IPS-18a (cell line): Measurements from ENCODE around the gene ZBTB39.

Experiments
- H3K27ac ChIP-seq: one replicate; pipeline ENCODE4 v1.5.1; 2013; ENCODE audit warnings: low read length
- H3K27me3 ChIP-seq: one replicate; pipeline ENCODE4 v1.6.1; 2013; ENCODE audit warnings: mild to moderate bottlenecking, low read length; ENCODE audit not compliant: control insufficient read depth, insufficient read depth
- H3K36me3 ChIP-seq: one replicate; pipeline ENCODE4 v1.6.1; 2013; ENCODE audit warnings: low read depth, low read length; ENCODE audit not compliant: control insufficient read depth
- H3K4me1 ChIP-seq: one replicate; pipeline ENCODE4 v1.6.1; 2013; ENCODE audit warnings: low read depth, low read length; ENCODE audit not compliant: control insufficient read depth
- H3K4me3 ChIP-seq: one replicate; pipeline ENCODE4 v1.5.1; 2013; ENCODE audit warnings: low read length
- H3K9ac ChIP-seq: one replicate; pipeline ENCODE4 v1.6.1; 2013; ENCODE audit warnings: mild to moderate bottlenecking, low read length, moderate library complexity
- H3K9me3 ChIP-seq: one replicate; pipeline ENCODE4 v1.6.1; 2013; ENCODE audit warnings: low read depth, low read length; ENCODE audit not compliant: control insufficient read depth

Gene ZBTB39

DNA sequence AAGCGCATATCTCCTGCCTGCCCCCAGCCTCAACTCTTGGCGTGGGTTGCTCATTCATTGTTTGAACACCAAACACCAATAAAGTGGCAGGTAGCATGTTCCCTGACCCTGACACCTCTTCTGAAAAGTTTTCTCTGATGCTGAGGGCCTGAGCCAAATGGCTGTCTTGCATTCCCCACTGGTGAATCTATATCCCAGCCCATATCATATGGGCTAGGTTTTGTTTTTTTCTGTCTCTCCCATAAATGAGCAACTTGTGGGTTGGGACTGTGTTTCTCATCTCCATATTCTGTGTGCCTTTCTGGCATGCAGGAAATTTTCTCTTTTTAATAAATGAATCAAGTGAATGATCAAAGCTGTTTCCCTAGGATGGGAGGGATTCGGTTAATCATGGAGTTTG is 38.5 kb upstream of the ZBTB39 start:
- Histone ChIP-seq H3K36me3 (no peaks in the 10 kb centered on the region), H3K4me1 (no peaks in the 10 kb centered on the region), H3K4me3 (no peak overlapping the region), H3K9me3 (no peaks in the 10 kb centered on the region), H3K9ac (no peak overlapping the region), H3K27ac (no peak overlapping the region), H3K27me3 (no peaks in the 10 kb centered on the region)

- no peaks in the 10 kb centered on the region for H3K9me3 ChIP-seq
- H3K36me3 ChIP-seq = no peaks in the 10 kb centered on the region
- no peaks in the 10 kb centered on the region for H3K4me1 ChIP-seq
- H3K27ac ChIP-seq = no peak overlapping the region
- H3K9ac ChIP-seq = no peak overlapping the region
- no peak overlapping the region for H3K4me3 ChIP-seq
- no peaks in the 10 kb centered on the region for H3K27me3 ChIP-seq
Measured at GRCh38 chr12:57044468-57044867, 38.1 kb upstream of the ZBTB39 start.

DNA sequence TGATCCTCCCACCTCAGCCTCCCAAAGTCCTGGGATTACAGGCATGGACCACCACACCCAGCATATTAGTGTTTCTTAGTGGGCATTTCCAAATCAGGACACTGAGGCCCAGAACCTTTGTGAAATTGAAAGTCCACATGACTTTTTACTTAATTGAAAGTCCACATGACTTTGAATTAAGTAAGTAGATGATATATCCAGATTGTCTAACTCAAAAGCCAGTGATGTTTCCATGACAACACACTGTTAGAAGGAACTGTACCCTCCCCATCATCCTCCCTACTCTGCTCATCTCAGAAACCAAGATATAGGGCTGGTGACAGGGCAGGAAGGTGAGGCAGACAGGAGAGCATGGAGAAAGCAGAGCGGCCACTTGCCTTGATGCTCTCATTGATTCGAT is 36.3 kb upstream of the ZBTB39 start:
- no peak overlapping the region for H3K9ac ChIP-seq
- H3K27me3 ChIP-seq = no peaks in the 10 kb centered on the region

DNA sequence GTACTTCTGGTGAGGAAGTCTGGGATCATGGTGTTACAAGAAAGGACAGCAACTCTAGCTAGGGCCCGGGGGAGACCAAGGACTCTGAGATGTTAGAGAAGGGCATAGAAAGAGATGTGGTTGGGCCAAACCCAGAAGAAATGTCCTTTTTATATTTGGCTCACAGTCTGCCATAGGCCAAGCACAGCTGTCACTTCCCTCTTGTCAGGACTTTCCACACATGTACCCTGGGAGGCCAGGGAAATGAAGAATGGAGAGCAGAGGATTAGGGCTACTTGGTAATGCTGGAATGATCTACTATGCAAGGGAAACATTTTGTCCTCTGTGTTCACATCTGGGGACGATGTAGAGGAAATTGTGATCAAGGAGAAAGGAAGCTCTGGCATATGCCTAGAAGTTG is 34.4 kb upstream of the ZBTB39 start:
- no peaks in the 10 kb centered on the region for H3K27me3 ChIP-seq
- H3K9me3 ChIP-seq = no peaks in the 10 kb centered on the region
- no peak overlapping the region for H3K9ac ChIP-seq
- H3K4me1 ChIP-seq = no peaks in the 10 kb centered on the region
- H3K27ac ChIP-seq = no peak overlapping the region
- no peak overlapping the region for H3K4me3 ChIP-seq
- H3K36me3 ChIP-seq = no peaks in the 10 kb centered on the region

More for the DNA sequence above, 36.3 kb upstream of the ZBTB39 start:
- Histone ChIP-seq H3K9me3 (no peaks in the 10 kb centered on the region), H3K36me3 (no peaks in the 10 kb centered on the region), H3K4me1 (no peaks in the 10 kb centered on the region), H3K4me3 (no peak overlapping the region), H3K27ac (no peak overlapping the region)

- H3K27ac ChIP-seq = no peak overlapping the region
- H3K27me3 ChIP-seq = no peaks in the 10 kb centered on the region
Measured at GRCh38 chr12:57040211-57040610, 33.9 kb upstream of the ZBTB39 start.

DNA sequence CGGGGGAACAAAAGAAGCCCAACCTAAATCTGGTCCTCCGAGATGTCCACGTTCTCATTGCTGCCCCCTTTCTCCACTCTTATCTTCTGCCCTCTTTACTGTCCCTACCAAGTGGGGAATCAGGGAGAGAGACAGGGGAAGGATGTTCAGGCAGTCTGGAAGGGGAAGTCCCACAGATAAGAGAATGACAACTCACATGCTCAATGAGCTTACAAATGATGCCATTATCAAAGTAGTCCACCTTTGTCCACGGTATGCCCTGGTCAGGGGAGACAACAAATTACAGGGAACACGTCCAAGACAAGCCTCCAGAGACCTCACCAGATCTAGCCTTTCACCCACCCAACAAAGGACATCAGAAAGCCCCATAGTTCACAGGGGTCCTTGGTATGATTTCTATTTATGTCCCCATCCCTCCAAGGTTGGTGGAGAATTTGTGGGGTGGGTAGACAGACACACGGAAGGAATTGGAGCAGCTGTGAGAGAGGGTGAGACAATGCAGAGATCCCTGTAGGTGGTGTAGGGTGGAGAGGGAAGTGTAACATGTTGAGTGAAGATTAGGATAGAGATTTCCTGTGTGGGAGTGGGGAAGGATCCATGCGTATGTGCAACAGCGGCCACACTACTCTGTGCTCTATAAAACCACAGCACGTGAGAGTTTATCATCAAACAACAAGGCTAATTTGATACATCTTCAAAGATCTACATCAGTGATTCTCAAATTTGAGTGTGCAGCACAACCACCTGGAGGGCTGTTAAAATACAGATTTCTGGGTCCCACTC is 32.9 kb upstream of the ZBTB39 start:
- Histone ChIP-seq H3K27ac (no peak overlapping the region), H3K27me3 (no peaks in the 10 kb centered on the region), H3K9me3 (no peaks in the 10 kb centered on the region), H3K4me3 (no peak overlapping the region), H3K36me3 (no peaks in the 10 kb centered on the region), H3K4me1 (no peaks in the 10 kb centered on the region), H3K9ac (no peak overlapping the region)

More at GRCh38 chr12:57040211-57040610, 33.9 kb upstream of the ZBTB39 start:
- Histone ChIP-seq H3K4me1 (no peaks in the 10 kb centered on the region), H3K9ac (no peak overlapping the region), H3K36me3 (no peaks in the 10 kb centered on the region), H3K4me3 (no peak overlapping the region), H3K9me3 (no peaks in the 10 kb centered on the region)

GRCh38 chr12:57037264-57037663 is 30.9 kb upstream of the ZBTB39 start:
- Histone ChIP-seq H3K9ac (no peak overlapping the region), H3K27me3 (no peaks in the 10 kb centered on the region), H3K36me3 (no peaks in the 10 kb centered on the region), H3K4me1 (no peaks in the 10 kb centered on the region), H3K27ac (no peak overlapping the region), H3K4me3 (no peak overlapping the region), H3K9me3 (no peaks in the 10 kb centered on the region)

DNA sequence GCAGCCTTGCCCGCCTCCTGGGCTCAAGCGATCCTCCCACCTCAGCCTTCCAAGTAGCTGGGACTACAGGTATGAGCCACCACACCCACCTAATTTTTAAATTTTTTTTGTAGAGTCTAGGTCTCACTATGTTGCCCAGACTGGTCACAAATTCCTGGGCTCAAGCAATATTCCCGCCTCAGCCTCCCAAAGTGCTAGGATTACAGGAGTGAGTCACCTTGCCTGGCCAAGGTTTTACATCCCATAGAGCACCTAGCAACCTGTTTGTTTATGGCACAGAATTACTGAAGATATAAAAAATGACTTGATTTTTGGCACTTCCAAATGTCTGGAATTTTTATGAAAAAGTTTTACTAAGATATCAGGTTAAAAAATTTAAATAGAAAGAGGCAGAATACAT is 27.1 kb upstream of the ZBTB39 start:
- H3K9ac ChIP-seq = no peak overlapping the region
- H3K9me3 ChIP-seq = no peaks in the 10 kb centered on the region
- no peaks in the 10 kb centered on the region for H3K4me1 ChIP-seq
- no peak overlapping the region for H3K4me3 ChIP-seq
- no peak overlapping the region for H3K27ac ChIP-seq
- H3K27me3 ChIP-seq = no peaks in the 10 kb centered on the region
- no peaks in the 10 kb centered on the region for H3K36me3 ChIP-seq

DNA sequence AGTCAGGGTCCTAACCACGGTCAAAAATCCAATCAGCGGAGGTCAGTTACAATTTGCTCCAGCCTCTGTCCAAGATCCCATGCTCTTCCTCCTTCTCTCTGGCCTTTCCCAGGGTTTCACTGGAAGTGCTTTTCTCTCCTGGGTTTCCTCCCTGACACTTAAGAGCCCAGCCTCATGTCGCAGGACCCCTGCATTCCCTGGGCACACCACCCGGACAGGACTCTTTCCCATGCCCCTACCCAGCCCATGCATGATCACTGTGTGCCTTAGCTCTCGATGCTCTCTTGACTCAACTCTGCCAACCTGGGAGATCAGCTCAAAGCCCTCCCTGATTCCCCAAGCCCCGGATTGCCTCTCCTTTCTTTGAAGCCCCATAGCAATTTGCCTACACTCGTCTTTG is 25.4 kb upstream of the ZBTB39 start:
- H3K27me3 ChIP-seq = no peaks in the 10 kb centered on the region
- H3K4me3 ChIP-seq = no peak overlapping the region
- no peaks in the 10 kb centered on the region for H3K9me3 ChIP-seq
- peaks cover 7% of the 10 kb centered on the region for H3K4me1 ChIP-seq
- H3K9ac ChIP-seq = no peak overlapping the region
- H3K27ac ChIP-seq = no peak overlapping the region
- H3K36me3 ChIP-seq = no peaks in the 10 kb centered on the region

- no peaks in the 10 kb centered on the region for H3K27me3 ChIP-seq
- peaks cover 7% of the 10 kb centered on the region for H3K4me1 ChIP-seq
- H3K9ac ChIP-seq = no peak overlapping the region
- no peaks in the 10 kb centered on the region for H3K36me3 ChIP-seq
- H3K4me3 ChIP-seq = no peak overlapping the region
- H3K9me3 ChIP-seq = no peaks in the 10 kb centered on the region
- no peak overlapping the region for H3K27ac ChIP-seq
Measured at GRCh38 chr12:57031138-57031725, 24.9 kb upstream of the ZBTB39 start.

GRCh38 chr12:57029457-57029856 is 23.1 kb upstream of the ZBTB39 start:
- Histone ChIP-seq H3K9me3 (no peaks in the 10 kb centered on the region), H3K27ac (no peak overlapping the region), H3K4me1 (peaks cover 7% of the 10 kb centered on the region), H3K36me3 (no peaks in the 10 kb centered on the region), H3K9ac (no peak overlapping the region), H3K27me3 (no peaks in the 10 kb centered on the region), H3K4me3 (no peak overlapping the region)

- H3K36me3 ChIP-seq = no peaks in the 10 kb centered on the region
- H3K9me3 ChIP-seq = no peaks in the 10 kb centered on the region
- no peak overlapping the region for H3K4me3 ChIP-seq
- no peak overlapping the region for H3K27ac ChIP-seq
- no peaks in the 10 kb centered on the region for H3K27me3 ChIP-seq
- H3K4me1 ChIP-seq = peaks cover 7% of the 10 kb centered on the region
- no peak overlapping the region for H3K9ac ChIP-seq
Measured at GRCh38 chr12:57027805-57028153, 21.4 kb upstream of the ZBTB39 start.
